Keratinocyte (primary cell): Measurements from ENCODE around the gene SMIM10L1. TPM values are rescaled to one million over a fixed set of nuclear protein-coding genes. Genes with fewer than 3 reads are reported as not detected.

ENCODE experiments used
- DNase-seq: peaks from one replicate; pipeline ENCODE4 v3.0.0-alpha.2; 2011; ENCODE audit warnings: low read depth, missing footprints, low spot score
- FAIRE-seq: peaks from 2 replicates; lab custom pipeline; 2011; peaks lifted over from hg19 to GRCh38; lab: Jason Lieb, UNC
- H2AFZ ChIP-seq: 2 replicates; pipeline ENCODE4 v1.6.0; 2012; ENCODE audit warnings: low read length, control low read depth, inconsistent platforms; ENCODE audit not compliant: control insufficient read depth
- H3K27ac ChIP-seq: 2 replicates; pipeline ENCODE4 v1.5.1; 2011; ENCODE audit warnings: low read length; ENCODE audit not compliant: control insufficient read depth, insufficient read depth
- H3K27me3 ChIP-seq: 3 replicates; pipeline ENCODE4 v1.6.0; 2011; ENCODE audit warnings: low read length; ENCODE audit not compliant: control insufficient read depth, insufficient read depth; ENCODE audit errors: extremely low read depth
- H3K36me3 ChIP-seq, 2 experiments: 2 replicates in 1 of 2; 3 replicates in 1 of 2; pipeline ENCODE4 v1.5.1; 2011; ENCODE audit warnings: low read length in 2 of 2, mild to moderate bottlenecking in 1 of 2; ENCODE audit not compliant: control insufficient read depth in 2 of 2, insufficient read depth in 2 of 2; ENCODE audit errors: extremely low read depth in 1 of 2
- H3K4me1 ChIP-seq: 3 replicates; pipeline ENCODE4 v1.5.1; 2011; ENCODE audit warnings: low read length; ENCODE audit not compliant: control insufficient read depth, insufficient read depth; ENCODE audit errors: extremely low read depth
- H3K4me2 ChIP-seq: 3 replicates; pipeline ENCODE4 v1.6.0; 2011; ENCODE audit warnings: low read depth, low read length; ENCODE audit not compliant: control insufficient read depth, insufficient read depth; ENCODE audit errors: extremely low read depth
- H3K4me3 ChIP-seq, 3 experiments: fragments of 200-600 bp in 1 of 3; sonication (generic) in 1 of 3; 2 replicates in 2 of 3; 3 replicates in 1 of 3; pipeline ENCODE4 v1.5.1; 2011 to 2016; ENCODE audit warnings: low read length in 3 of 3, mild to moderate bottlenecking in 3 of 3, control low read depth in 2 of 3, inconsistent platforms in 1 of 3, low read depth in 1 of 3, mixed read lengths in 1 of 3, mixed run types in 1 of 3, moderate library complexity in 1 of 3; ENCODE audit not compliant: control insufficient read depth in 2 of 3, insufficient read depth in 2 of 3; ENCODE audit errors: extremely low read depth in 1 of 3
- H3K79me2 ChIP-seq: 2 replicates; pipeline ENCODE4 v1.6.0; 2012; ENCODE audit warnings: low read length; ENCODE audit not compliant: control insufficient read depth, insufficient read depth
- H3K9ac ChIP-seq: 3 replicates; pipeline ENCODE4 v1.6.0; 2011; ENCODE audit warnings: low read length; ENCODE audit not compliant: control insufficient read depth, insufficient read depth; ENCODE audit errors: extremely low read depth
- H3K9me1 ChIP-seq: 3 replicates; pipeline ENCODE4 v1.6.0; 2011; ENCODE audit warnings: low read length; ENCODE audit not compliant: control insufficient read depth, insufficient read depth; ENCODE audit errors: extremely low read depth
- H3K9me3 ChIP-seq: 2 replicates; pipeline ENCODE4 v1.5.1; 2012; ENCODE audit warnings: low read depth, low read length; ENCODE audit not compliant: control insufficient read depth
- H4K20me1 ChIP-seq: 3 replicates; pipeline ENCODE4 v1.6.0; 2011; ENCODE audit warnings: low read length; ENCODE audit not compliant: control insufficient read depth, insufficient read depth; ENCODE audit errors: extremely low read depth
- EZH2 ChIP-seq: IDR thresholded peaks from one replicate; pipeline ENCODE4 v1.6.1; 2012; ENCODE audit warnings: inconsistent platforms, mild to moderate bottlenecking, low read length, moderate library complexity
- dilution Hi-C: fragments of 300-500 bp; cut with MboI; formaldehyde crosslinking; loops from one replicate; pipeline ENCODE4 v1.7.0; 2020; ENCODE audit warnings: low sequenced_read_pairs; ENCODE audit not compliant: extremely low pct_ligation_motif_present
- polyA plus RNA-seq, 5 experiments: library from polyadenylated mRNA; depleted of rRNA in 3 of 5; stranded (reverse) in 3 of 5; stranded (forward) in 1 of 5; unstranded in 1 of 5; fragments of >200 nt; gene quantifications; 1 replicate in 1 of 5; 2 replicates in 3 of 5; 3 replicates in 1 of 5; pipeline versions ENCODE4 v1.2.1 to v1.2.3, GENCODE V29; 2011 to 2012; ENCODE audit warnings: missing spikeins in 2 of 5, low read depth in 1 of 5, low replicate concordance in 1 of 5
- TF ChIP-seq, protein P1 (sequence below), 3 experiments: IDR thresholded peaks in 1 of 3; conservative IDR thresholded peaks in 1 of 3; optimal IDR thresholded peaks in 1 of 3; 2 replicates in 2 of 3; 3 replicates in 1 of 3; pipeline versions ENCODE3 to v1.5.1; 2011; ENCODE audit warnings: low read length in 3 of 3, mild to moderate bottlenecking in 3 of 3, moderate library complexity in 2 of 3, control low read depth in 1 of 3, inconsistent platforms in 1 of 3; ENCODE audit not compliant: insufficient read depth in 2 of 3; ENCODE audit errors: extremely low read depth in 1 of 3

SMIM10L1 gene
- polyA plus RNA-seq, 1 donor (not counting 4 experiments of a cell fraction or from before 2014, with no cell fraction given) = 3.9 TPM

DNA sequence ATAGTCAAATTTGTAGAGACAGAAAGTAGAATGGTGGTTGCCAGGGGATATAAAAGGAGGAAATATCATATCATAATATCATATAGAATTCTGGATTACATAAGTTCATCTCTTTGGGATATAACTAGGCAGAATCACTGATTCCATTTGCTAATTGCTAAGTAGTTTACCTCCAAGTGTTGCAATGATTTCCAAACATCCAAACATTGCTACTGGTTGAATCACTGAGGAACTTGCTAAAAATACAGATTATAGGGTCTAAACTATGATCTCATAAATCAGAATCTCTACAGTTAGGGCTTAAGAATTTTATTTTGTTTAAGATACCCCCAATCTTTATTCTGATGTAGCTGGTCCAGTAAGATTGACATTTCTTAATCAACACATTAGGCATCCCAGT, 31.8 kb downstream of the SMIM10L1 start:
- Histone ChIP-seq H3K4me3 (no peak overlapping the region), H4K20me1 (no peaks in the 10 kb centered on the region), H3K9me3 (no peaks in the 10 kb centered on the region), H3K9me1 (no peaks in the 10 kb centered on the region), H3K79me2 (no peaks in the 10 kb centered on the region), H3K27me3 (peaks cover 3% of the 10 kb centered on the region), H3K4me2 (no peak overlapping the region), H2AFZ (no peak overlapping the region), H3K9ac (no peak overlapping the region), H3K27ac (no peak overlapping the region), H3K4me1 (no peaks in the 10 kb centered on the region), H3K36me3 (no peaks in the 10 kb centered on the region)
- FAIRE-seq (no peak), DNase-seq (no peak)
- no peak for TF ChIP-seq EZH2
- TF ChIP-seq, protein P1, sequence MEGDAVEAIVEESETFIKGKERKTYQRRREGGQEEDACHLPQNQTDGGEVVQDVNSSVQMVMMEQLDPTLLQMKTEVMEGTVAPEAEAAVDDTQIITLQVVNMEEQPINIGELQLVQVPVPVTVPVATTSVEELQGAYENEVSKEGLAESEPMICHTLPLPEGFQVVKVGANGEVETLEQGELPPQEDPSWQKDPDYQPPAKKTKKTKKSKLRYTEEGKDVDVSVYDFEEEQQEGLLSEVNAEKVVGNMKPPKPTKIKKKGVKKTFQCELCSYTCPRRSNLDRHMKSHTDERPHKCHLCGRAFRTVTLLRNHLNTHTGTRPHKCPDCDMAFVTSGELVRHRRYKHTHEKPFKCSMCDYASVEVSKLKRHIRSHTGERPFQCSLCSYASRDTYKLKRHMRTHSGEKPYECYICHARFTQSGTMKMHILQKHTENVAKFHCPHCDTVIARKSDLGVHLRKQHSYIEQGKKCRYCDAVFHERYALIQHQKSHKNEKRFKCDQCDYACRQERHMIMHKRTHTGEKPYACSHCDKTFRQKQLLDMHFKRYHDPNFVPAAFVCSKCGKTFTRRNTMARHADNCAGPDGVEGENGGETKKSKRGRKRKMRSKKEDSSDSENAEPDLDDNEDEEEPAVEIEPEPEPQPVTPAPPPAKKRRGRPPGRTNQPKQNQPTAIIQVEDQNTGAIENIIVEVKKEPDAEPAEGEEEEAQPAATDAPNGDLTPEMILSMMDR (optimal IDR thresholded peaks at IDR 0.05 in 1 of 3, IDR thresholded peaks at IDR 0.05 in 1 of 3, conservative IDR thresholded peaks at IDR 0.05 in 1 of 3; ENCODE audit: extremely low read depth in 1 of 3, insufficient read depth in 2 of 3, low read length in 3 of 3) = no peak
- dilution Hi-C loops = no loop called here

DNA sequence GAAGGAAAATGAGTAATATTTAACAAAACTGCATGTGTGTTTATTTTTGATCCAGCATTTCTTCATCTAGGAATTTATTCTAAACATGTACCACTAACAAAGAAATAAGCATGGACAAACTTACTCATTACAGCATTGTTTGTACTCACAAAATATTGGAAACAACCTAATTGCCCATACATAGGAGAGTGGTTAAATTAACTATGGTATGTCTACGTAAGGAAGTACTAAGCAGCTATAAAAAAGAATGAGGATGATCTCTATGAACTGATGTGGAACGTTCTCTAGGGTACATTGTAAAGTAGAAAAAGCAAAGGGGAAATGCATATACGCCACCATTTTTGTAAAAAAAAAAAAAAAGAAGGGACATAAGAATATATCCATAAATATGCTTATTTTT, 33.2 kb downstream of the SMIM10L1 start:
- Histone ChIP-seq H2AFZ (no peak overlapping the region), H4K20me1 (no peaks in the 10 kb centered on the region), H3K79me2 (no peaks in the 10 kb centered on the region), H3K27ac (no peak overlapping the region), H3K9me3 (no peaks in the 10 kb centered on the region), H3K4me3 (no peak overlapping the region), H3K36me3 (no peaks in the 10 kb centered on the region), H3K27me3 (peaks cover 3% of the 10 kb centered on the region), H3K9ac (no peak overlapping the region), H3K4me2 (no peak overlapping the region), H3K9me1 (no peaks in the 10 kb centered on the region), H3K4me1 (no peaks in the 10 kb centered on the region)
- no peak for TF ChIP-seq EZH2
- TF ChIP-seq, protein P1 (optimal IDR thresholded peaks at IDR 0.05 in 1 of 3, IDR thresholded peaks at IDR 0.05 in 1 of 3, conservative IDR thresholded peaks at IDR 0.05 in 1 of 3; ENCODE audit: extremely low read depth in 1 of 3, insufficient read depth in 2 of 3, low read length in 3 of 3) = no peak
- FAIRE-seq (no peak), DNase-seq (no peak)
- dilution Hi-C loops = no loop called here
